ENCODE data around the gene ZMIZ2. TPM values are rescaled to one million over a fixed set of nuclear protein-coding genes. Genes with fewer than 3 reads are reported as not detected.

ZMIZ2 gene
- polyA plus RNA-seq, 3 donors, result 1.9 to 72.8 (median 3.3) TPM

GRCh38 chr7:44709011-44709915 is 39.4 kb upstream of the ZMIZ2 start:
- no peaks in the 10 kb centered on the region for H3K9me3 ChIP-seq (replicated peaks in 1 of 2; ENCODE audit: control insufficient read depth in 1 of 2, insufficient read depth in 1 of 2, low read length in 2 of 2)
- peaks cover 0 to 4% of the 10 kb centered on the region in 2 donors for H3K4me1 ChIP-seq (ENCODE audit: control insufficient read depth in 1 of 2, insufficient read depth in 2 of 2, low read length in 2 of 2)
- H3K27me3 ChIP-seq (ENCODE audit: control insufficient read depth in 2 of 2, insufficient read depth in 2 of 2, low read length in 2 of 2), result no peaks in the 10 kb centered on the region
- H3K4me3 Mint-ChIP-seq, result no peak overlapping the region
- peaks cover 0 to 3% (median 2%) of the 10 kb centered on the region in 3 donors for H3K27me3 Mint-ChIP-seq (ENCODE audit: low read depth in 3 of 3)
- TF ChIP-seq, protein P1, sequence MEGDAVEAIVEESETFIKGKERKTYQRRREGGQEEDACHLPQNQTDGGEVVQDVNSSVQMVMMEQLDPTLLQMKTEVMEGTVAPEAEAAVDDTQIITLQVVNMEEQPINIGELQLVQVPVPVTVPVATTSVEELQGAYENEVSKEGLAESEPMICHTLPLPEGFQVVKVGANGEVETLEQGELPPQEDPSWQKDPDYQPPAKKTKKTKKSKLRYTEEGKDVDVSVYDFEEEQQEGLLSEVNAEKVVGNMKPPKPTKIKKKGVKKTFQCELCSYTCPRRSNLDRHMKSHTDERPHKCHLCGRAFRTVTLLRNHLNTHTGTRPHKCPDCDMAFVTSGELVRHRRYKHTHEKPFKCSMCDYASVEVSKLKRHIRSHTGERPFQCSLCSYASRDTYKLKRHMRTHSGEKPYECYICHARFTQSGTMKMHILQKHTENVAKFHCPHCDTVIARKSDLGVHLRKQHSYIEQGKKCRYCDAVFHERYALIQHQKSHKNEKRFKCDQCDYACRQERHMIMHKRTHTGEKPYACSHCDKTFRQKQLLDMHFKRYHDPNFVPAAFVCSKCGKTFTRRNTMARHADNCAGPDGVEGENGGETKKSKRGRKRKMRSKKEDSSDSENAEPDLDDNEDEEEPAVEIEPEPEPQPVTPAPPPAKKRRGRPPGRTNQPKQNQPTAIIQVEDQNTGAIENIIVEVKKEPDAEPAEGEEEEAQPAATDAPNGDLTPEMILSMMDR (IDR thresholded peaks at IDR 0.05), result no peak
- H2AFZ ChIP-seq (ENCODE audit: insufficient read depth, low read depth, low read length, poor library complexity, severe bottlenecking), result no peak overlapping the region
- H3K27ac ChIP-seq (ENCODE audit: low read depth in 1 of 2, low read length in 2 of 2), result no peak overlapping the region
- no peak overlapping the region for H3K4me2 ChIP-seq (replicated peaks; ENCODE audit: extremely low read depth, low read length, poor library complexity, severe bottlenecking)
- peak overlapping the region in 4 of 7 donors; percentile 26 to 88 (median 72) for H3K27ac Mint-ChIP-seq
- no peaks in the 10 kb centered on the region for H4K20me1 ChIP-seq (ENCODE audit: insufficient read depth, low read length)
- no peak overlapping the region for H3K9ac ChIP-seq (ENCODE audit: insufficient read depth, low read length, poor library complexity, severe bottlenecking)
- H3K4me3 ChIP-seq (replicated peaks in 1 of 3; ENCODE audit: low read depth in 2 of 3, low read length in 3 of 3), result no peak overlapping the region
- intact Hi-C loops (cut with micrococcal nuclease), result loop anchor here in 1 of 2 donors (10.0 kb wide), 1 partner anchor 46 kb away; no protein-coding TSS in a partner anchor
- H3K9me3 Mint-ChIP-seq, result peaks cover 0 to 2% (median 0%) of the 10 kb centered on the region in 7 donors
- H3K4me1 Mint-ChIP-seq, result peaks cover 5% of the 10 kb centered on the region
- peaks cover 44 to 58% of the 10 kb centered on the region in 2 donors for H3K36me3 Mint-ChIP-seq
- H3K79me2 ChIP-seq (ENCODE audit: insufficient read depth, low read length), result no peaks in the 10 kb centered on the region
- DNase-seq, result no peak
- WGBS (ENCODE audit: insufficient coverage), result 92% methylated on average over 13 of the region's 19 CpGs
- peaks cover 30 to 49% of the 10 kb centered on the region in 2 donors for H3K36me3 ChIP-seq (replicated peaks in 1 of 2; ENCODE audit: control insufficient read depth in 1 of 2, insufficient read depth in 2 of 2, low read length in 2 of 2)

DNA sequence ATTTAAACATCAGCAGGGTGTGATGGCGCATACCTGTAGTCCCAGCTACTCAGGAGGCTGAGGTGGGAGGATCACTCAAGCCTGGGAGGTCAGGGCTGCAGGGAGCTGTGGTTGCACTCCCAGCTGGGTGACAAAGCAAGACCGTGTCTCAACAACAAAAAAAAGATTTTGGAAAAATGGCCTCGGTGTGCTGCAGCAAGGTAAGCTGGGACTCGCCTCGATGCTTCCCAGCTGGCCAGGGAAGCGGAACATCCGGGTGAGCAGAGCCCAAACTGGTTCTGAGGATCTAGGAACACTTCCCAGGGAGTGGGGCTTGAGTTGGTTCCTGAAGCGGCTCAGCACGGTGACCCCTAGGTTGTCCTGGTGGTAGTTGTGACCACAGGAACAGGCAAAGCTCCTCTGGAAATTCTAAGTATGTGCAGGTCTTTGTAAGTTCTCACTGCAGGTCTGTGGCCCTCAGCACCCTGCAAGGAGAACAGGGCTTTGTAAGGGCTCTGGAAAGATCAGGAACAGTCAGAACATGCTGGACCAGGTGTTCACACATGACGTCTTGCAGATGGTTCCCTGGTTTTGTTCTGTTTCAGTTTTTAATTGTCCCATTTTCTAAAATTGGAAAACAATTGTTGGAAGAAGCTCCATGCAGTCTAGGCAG is 38.6 kb upstream of the ZMIZ2 start:
- Mint-ChIP-seq H3K27me3 (ENCODE audit: low read depth in 3 of 3) (peaks cover 0 to 3% (median 2%) of the 10 kb centered on the region in 3 donors), H3K36me3 (peaks cover 42 to 55% of the 10 kb centered on the region in 2 donors), H3K4me3 (peak overlapping the region in 1 of 2 donors; percentile 31), H3K9me3 (peaks cover 0 to 2% (median 0%) of the 10 kb centered on the region in 7 donors), H3K27ac (peak overlapping the region in 5 of 7 donors; percentile 3 to 75 (median 35)), H3K4me1 (peaks cover 5% of the 10 kb centered on the region)
- Histone ChIP-seq H3K9ac (ENCODE audit: insufficient read depth, low read length, poor library complexity, severe bottlenecking) (no peak overlapping the region), H3K79me2 (ENCODE audit: insufficient read depth, low read length) (no peaks in the 10 kb centered on the region), H3K27me3 (ENCODE audit: control insufficient read depth in 2 of 2, insufficient read depth in 2 of 2, low read length in 2 of 2) (no peaks in the 10 kb centered on the region), H3K27ac (ENCODE audit: low read depth in 1 of 2, low read length in 2 of 2) (peak overlapping the region in 1 of 2 donors; percentile 20), H3K4me1 (ENCODE audit: control insufficient read depth in 1 of 2, insufficient read depth in 2 of 2, low read length in 2 of 2) (peaks cover 0 to 4% of the 10 kb centered on the region in 2 donors), H2AFZ (ENCODE audit: insufficient read depth, low read depth, low read length, poor library complexity, severe bottlenecking) (no peak overlapping the region), H3K4me2 (replicated peaks; ENCODE audit: extremely low read depth, low read length, poor library complexity, severe bottlenecking) (no peak overlapping the region), H3K36me3 (replicated peaks in 1 of 2; ENCODE audit: control insufficient read depth in 1 of 2, insufficient read depth in 2 of 2, low read length in 2 of 2) (peaks cover 30 to 49% of the 10 kb centered on the region in 2 donors), H3K4me3 (replicated peaks in 1 of 3; ENCODE audit: low read depth in 2 of 3, low read length in 3 of 3) (no peak overlapping the region), H4K20me1 (ENCODE audit: insufficient read depth, low read length) (no peaks in the 10 kb centered on the region), H3K9me3 (replicated peaks in 1 of 2; ENCODE audit: control insufficient read depth in 1 of 2, insufficient read depth in 1 of 2, low read length in 2 of 2) (no peaks in the 10 kb centered on the region)
- intact Hi-C loops (cut with micrococcal nuclease), result loop anchor here in 1 of 2 donors (10.0 kb wide), 1 partner anchor 45 kb away; no protein-coding TSS in a partner anchor
- 93% methylated on average over 9 of the region's 10 CpGs for WGBS (ENCODE audit: insufficient coverage)
- no peak for DNase-seq
- TF ChIP-seq, protein P1 (IDR thresholded peaks at IDR 0.05), result no peak
